IMR-90 (cell line): ENCODE results near the gene PTGR3. TPM values are rescaled to one million over a fixed set of nuclear protein-coding genes. Genes with fewer than 3 reads are reported as not detected.

ENCODE experiments used
- ATAC-seq: fragments of 200-7000 bp; cut with Tn5 transposase; 2 replicates; pipeline ENCODE4 v1.9.1; 2020; ENCODE audit warnings: low read depth, mild to moderate bottlenecking, moderate library complexity
- BruUV-seq: library from RNA; stranded (reverse); fragments of 400-500 nt; replicated peaks from 2 replicates; lab custom pipeline; 2021; lab: Mats Ljungman, UMichigan
- CTCF ChIA-PET: fragments of 300-600 bp; formaldehyde crosslinking; extraction: SDS; loops from one replicate; lab custom pipeline; 2021; ENCODE audit warnings: antibody characterized with exemption; lab: Yijun Ruan, JAX
- POLR2A ChIA-PET: fragments of 300-600 bp; sonication (Branson Sonifier 250); formaldehyde crosslinking; loops from one replicate; lab custom pipeline; 2022; ENCODE audit warnings: antibody characterized with exemption; ENCODE audit not compliant: unreplicated experiment; lab: Charles Lee
- DNase-seq: peaks from one replicate; pipeline ENCODE4 v3.0.0; 2013
- H2AFZ ChIP-seq: replicated peaks from 2 replicates; pipeline ENCODE3; 2013; ENCODE audit warnings: low read length, mild to moderate bottlenecking; ENCODE audit not compliant: poor library complexity
- H2AK5ac ChIP-seq: 2 replicates; pipeline ENCODE4 v1.6.1; 2013; ENCODE audit warnings: low read depth, low read length, inconsistent platforms
- H2AK9ac ChIP-seq: replicated peaks from 2 replicates; pipeline ENCODE3; 2013; ENCODE audit warnings: mild to moderate bottlenecking, low read depth, low read length, moderate library complexity; ENCODE audit not compliant: poor library complexity
- H2BK120ac ChIP-seq: 2 replicates; pipeline ENCODE4 v1.6.1; 2013; ENCODE audit warnings: low read depth, low read length, inconsistent platforms
- H2BK15ac ChIP-seq: 3 replicates; pipeline ENCODE4 v1.6.1; 2013; ENCODE audit warnings: low read depth, low read length, inconsistent platforms
- H2BK20ac ChIP-seq: 2 replicates; pipeline ENCODE4 v1.6.1; 2013; ENCODE audit warnings: low read depth, mild to moderate bottlenecking, inconsistent platforms, low read length, moderate library complexity
- H2BK5ac ChIP-seq: 2 replicates; pipeline ENCODE4 v1.6.1; 2013; ENCODE audit warnings: mild to moderate bottlenecking, low read depth, low read length, inconsistent platforms; ENCODE audit not compliant: poor library complexity, severe bottlenecking
- H3K14ac ChIP-seq: replicated peaks from 2 replicates; pipeline ENCODE4 v1.6.1; 2013; ENCODE audit warnings: low read depth, low read length, inconsistent platforms
- H3K18ac ChIP-seq: 2 replicates; pipeline ENCODE4 v1.6.1; 2013; ENCODE audit warnings: low read depth, low read length, control low read depth
- H3K23ac ChIP-seq: 2 replicates; pipeline ENCODE4 v1.6.1; 2013; ENCODE audit warnings: low read depth, low read length, inconsistent platforms
- H3K27ac ChIP-seq: 2 replicates; pipeline ENCODE4 v1.5.1; 2013; ENCODE audit warnings: mild to moderate bottlenecking, control low read depth, low read length; ENCODE audit not compliant: insufficient read depth
- H3K27me3 ChIP-seq: 2 replicates; pipeline ENCODE4 v1.6.1; 2013; ENCODE audit warnings: low read length; ENCODE audit not compliant: control insufficient read depth, insufficient read depth
- H3K36me3 ChIP-seq: 2 replicates; pipeline ENCODE4 v1.6.1; 2013; ENCODE audit warnings: low read length, mixed read lengths; ENCODE audit not compliant: control insufficient read depth, insufficient read depth
- H3K4ac ChIP-seq: 2 replicates; pipeline ENCODE4 v1.6.1; 2013; ENCODE audit warnings: low read depth, low read length, inconsistent platforms
- H3K4me1 ChIP-seq: 2 replicates; pipeline ENCODE4 v1.6.1; 2013; ENCODE audit warnings: low read length, mixed read lengths; ENCODE audit not compliant: control insufficient read depth, insufficient read depth
- H3K4me2 ChIP-seq: 2 replicates; pipeline ENCODE4 v1.6.1; 2013; ENCODE audit warnings: low read depth, mild to moderate bottlenecking, control low read depth, low read length, moderate library complexity
- H3K4me3 ChIP-seq: 2 replicates; pipeline ENCODE4 v1.5.1; 2013; ENCODE audit warnings: low read depth, mild to moderate bottlenecking, control low read depth, low read length, moderate library complexity; ENCODE audit not compliant: insufficient read depth
- H3K56ac ChIP-seq: 2 replicates; pipeline ENCODE4 v1.6.1; 2013; ENCODE audit warnings: low read length, inconsistent platforms; ENCODE audit not compliant: insufficient read depth; ENCODE audit errors: extremely low read depth
- H3K79me1 ChIP-seq, 2 experiments: 2 replicates each; pipeline ENCODE4 v1.6.1; 2013; ENCODE audit warnings: low read length in 2 of 2, inconsistent platforms in 1 of 2, low read depth in 1 of 2
- H3K9ac ChIP-seq: 2 replicates; pipeline ENCODE4 v1.6.1; 2013; ENCODE audit warnings: low read depth, low read length, control low read depth
- H3K9me1 ChIP-seq: 2 replicates; pipeline ENCODE4 v1.6.1; 2013; ENCODE audit warnings: low read length, inconsistent platforms; ENCODE audit not compliant: insufficient read depth
- H3K9me3 ChIP-seq: 2 replicates; pipeline ENCODE4 v1.6.1; 2013; ENCODE audit warnings: low read length; ENCODE audit not compliant: control insufficient read depth, insufficient read depth
- H4K20me1 ChIP-seq: 2 replicates; pipeline ENCODE4 v1.6.1; 2013; ENCODE audit warnings: low read length, inconsistent platforms; ENCODE audit not compliant: insufficient read depth
- H4K5ac ChIP-seq: 2 replicates; pipeline ENCODE4 v1.6.1; 2013; ENCODE audit warnings: mild to moderate bottlenecking, low read depth, low read length, control low read depth
- H4K8ac ChIP-seq, 2 experiments: 2 replicates each; pipeline ENCODE4 v1.6.1; 2013; ENCODE audit warnings: low read depth in 2 of 2, low read length in 2 of 2, control low read depth in 1 of 2, inconsistent platforms in 1 of 2
- H4K91ac ChIP-seq: 2 replicates; pipeline ENCODE4 v1.6.1; 2013; ENCODE audit warnings: low read depth, low read length, inconsistent platforms; ENCODE audit not compliant: insufficient read depth
- CEBPB ChIP-seq: IDR thresholded peaks from 2 replicates; pipeline ENCODE4 v1.6.1; 2012; ENCODE audit warnings: low read depth, low read length, improper control_type of control experiment
- CHD1 ChIP-seq: IDR thresholded peaks from 2 replicates; pipeline ENCODE4 v1.6.1; 2012; ENCODE audit warnings: low read depth, low read length, improper control_type of control experiment
- FOS ChIP-seq: fragments of 150-350 bp; IDR thresholded peaks from 2 replicates; pipeline ENCODE4 v1.6.1; 2016; ENCODE audit warnings: low read depth, low read length
- MAFK ChIP-seq: IDR thresholded peaks from 2 replicates; pipeline ENCODE4 v1.6.1; 2012; ENCODE audit warnings: low read depth, low read length, improper control_type of control experiment
- MAZ ChIP-seq: IDR thresholded peaks from 2 replicates; pipeline ENCODE4 v1.6.1; 2012; ENCODE audit warnings: low read depth, mild to moderate bottlenecking, low read length, improper control_type of control experiment, moderate library complexity, borderline replicate concordance
- MXI1 ChIP-seq: IDR thresholded peaks from 2 replicates; pipeline ENCODE4 v1.6.1; 2012; ENCODE audit warnings: low read depth, mild to moderate bottlenecking, low read length, moderate library complexity, borderline replicate concordance
- NFE2L2 ChIP-seq: fragments of 150-350 bp; IDR thresholded peaks from 2 replicates; pipeline ENCODE4 v1.6.1; 2016; ENCODE audit warnings: low read depth, mild to moderate bottlenecking, low read length
- POLR2A ChIP-seq: IDR thresholded peaks from 2 replicates; pipeline ENCODE4 v1.6.1; 2012; ENCODE audit warnings: mild to moderate bottlenecking, low read depth, low read length
- RAD21 ChIP-seq: IDR thresholded peaks from 2 replicates; pipeline ENCODE4 v1.6.1; 2012; ENCODE audit warnings: low read length, improper control_type of control experiment
- RCOR1 ChIP-seq: IDR thresholded peaks from 2 replicates; pipeline ENCODE4 v1.6.1; 2012; ENCODE audit warnings: mild to moderate bottlenecking, low read length, improper control_type of control experiment; ENCODE audit not compliant: insufficient replicate concordance
- RFX5 ChIP-seq: IDR thresholded peaks from 2 replicates; pipeline ENCODE4 v1.8.0; 2012; ENCODE audit warnings: low read depth, mild to moderate bottlenecking, low read length, moderate library complexity
- WGBS, 2 experiments: methylation state at CpG; one replicate each; pipeline versions ENCODE4 v1.1.5 to v1.1.7; 2013; ENCODE audit warnings: missing lambda C conversion rate in 2 of 2; ENCODE audit not compliant: insufficient read length in 1 of 2; ENCODE audit errors: extremely low coverage in 2 of 2; 5-methylcytosine and 5-hydroxymethylcytosine counted together
- dilution Hi-C: fragments of 300-500 bp; cut with HindIII; formaldehyde crosslinking; loops from one replicate; pipeline ENCODE4 v1.14.3; 2018; ENCODE audit warnings: low sequenced_read_pairs; ENCODE audit not compliant: unreplicated experiment
- in situ Hi-C: fragments of 300-500 bp; cut with MboI; formaldehyde crosslinking; loops from 3 replicates; pipeline ENCODE4 v1.14.3; 2019; ENCODE audit warnings: low sequenced_read_pairs, inconsistent platforms, mixed read lengths
- intact Hi-C: fragments of 100-400 bp; cut with micrococcal nuclease; formaldehyde crosslinking; loops from 2 replicates; pipeline ENCODE4 v1.10.0; 2022
- polyA plus RNA-seq, 3 experiments: library from polyadenylated mRNA; depleted of rRNA; stranded (reverse); fragments of >200 nt; gene quantifications; 2 replicates each; pipeline ENCODE4 v1.2.3, GENCODE V29; 2012; ENCODE audit warnings: low replicate concordance in 1 of 3
- total RNA-seq: library from RNA; depleted of rRNA; stranded (reverse); fragments of >200 nt; gene quantifications from 2 replicates; pipeline ENCODE4 v1.2.3, GENCODE V29; 2012
- TF ChIP-seq, protein P1 (sequence below): fragments of 150-350 bp; IDR thresholded peaks from 2 replicates; pipeline ENCODE4 v1.6.1; 2017; ENCODE audit warnings: mild to moderate bottlenecking, antibody characterized with exemption, low read length, low read depth
- TF ChIP-seq, protein P2 (sequence below): fragments of 150-350 bp; IDR thresholded peaks from 2 replicates; pipeline ENCODE4 v1.6.1; 2016; ENCODE audit warnings: low read depth, mild to moderate bottlenecking, low read length, moderate library complexity, borderline replicate concordance

PTGR3 gene
- total and polyA plus RNA-seq, 2 of the 4 experiments (the other 2 are of a cell fraction) = 16.1 to 26.4 TPM

DNA sequence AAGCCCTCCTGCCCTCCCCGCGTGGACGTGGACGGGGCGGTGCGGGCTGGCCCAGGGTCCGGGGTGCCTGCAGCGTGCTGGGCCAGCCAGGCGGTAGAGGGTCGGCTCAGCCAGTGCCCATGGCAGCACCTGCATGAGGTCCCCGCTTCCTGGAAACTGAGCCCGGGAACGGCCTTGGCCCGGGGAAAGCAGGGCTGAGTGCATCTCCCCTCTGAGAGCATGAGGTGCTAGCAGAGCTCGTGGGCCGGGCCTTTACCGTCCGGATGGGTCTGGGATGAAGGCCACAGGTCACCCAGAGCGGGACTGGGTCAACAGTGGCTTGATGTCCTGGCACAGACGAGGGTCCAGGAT, 41.5 kb upstream of the PTGR3 start:
- no peak overlapping the region for H2BK15ac ChIP-seq
- dilution Hi-C loops (no loop called here), in situ Hi-C loops (no loop called here), intact Hi-C loops (no loop called here)
- H2AK5ac ChIP-seq = no peak overlapping the region
- no peak overlapping the region for H3K23ac ChIP-seq
- no peak overlapping the region for H3K4me2 ChIP-seq
- H3K4me3 ChIP-seq = no peak overlapping the region
- H4K20me1 ChIP-seq = no peaks in the 10 kb centered on the region
- H3K27ac ChIP-seq = no peak overlapping the region
- H2BK5ac ChIP-seq = no peak overlapping the region
- H2BK120ac ChIP-seq = no peak overlapping the region
- H3K27me3 ChIP-seq = no peaks in the 10 kb centered on the region
- no peak overlapping the region for H3K18ac ChIP-seq
- peaks cover 16% of the 10 kb centered on the region for H3K4me1 ChIP-seq
- H3K9me1 ChIP-seq = peaks cover 11% of the 10 kb centered on the region; the same call in 1 of the 2 replicates
- no peak overlapping the region for H3K14ac ChIP-seq
- H2AFZ ChIP-seq = no peak overlapping the region
- H4K5ac ChIP-seq = no peak overlapping the region; the same call in 1 of the 2 replicates
- H3K79me1 ChIP-seq = peaks cover 16 to 40% of the 10 kb centered on the region in 2 experiments; a peak in 3 of 4 replicates
- 100% methylated on average over 9 of the region's 20 CpGs; no CpG with 5 or more reads in 1 of the 2 experiments for WGBS, 2 experiments
- TF ChIP-seq RFX5 = no peak
- no peak for TF ChIP-seq RCOR1
- no peak for TF ChIP-seq NFE2L2
- TF ChIP-seq, protein P1, sequence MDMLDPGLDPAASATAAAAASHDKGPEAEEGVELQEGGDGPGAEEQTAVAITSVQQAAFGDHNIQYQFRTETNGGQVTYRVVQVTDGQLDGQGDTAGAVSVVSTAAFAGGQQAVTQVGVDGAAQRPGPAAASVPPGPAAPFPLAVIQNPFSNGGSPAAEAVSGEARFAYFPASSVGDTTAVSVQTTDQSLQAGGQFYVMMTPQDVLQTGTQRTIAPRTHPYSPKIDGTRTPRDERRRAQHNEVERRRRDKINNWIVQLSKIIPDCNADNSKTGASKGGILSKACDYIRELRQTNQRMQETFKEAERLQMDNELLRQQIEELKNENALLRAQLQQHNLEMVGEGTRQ = no peak
- TF ChIP-seq MAZ = no peak
- no peak for TF ChIP-seq POLR2A
- no peak for TF ChIP-seq MAFK
- TF ChIP-seq FOS = no peak
- no peak for TF ChIP-seq CHD1
- TF ChIP-seq, protein P2, sequence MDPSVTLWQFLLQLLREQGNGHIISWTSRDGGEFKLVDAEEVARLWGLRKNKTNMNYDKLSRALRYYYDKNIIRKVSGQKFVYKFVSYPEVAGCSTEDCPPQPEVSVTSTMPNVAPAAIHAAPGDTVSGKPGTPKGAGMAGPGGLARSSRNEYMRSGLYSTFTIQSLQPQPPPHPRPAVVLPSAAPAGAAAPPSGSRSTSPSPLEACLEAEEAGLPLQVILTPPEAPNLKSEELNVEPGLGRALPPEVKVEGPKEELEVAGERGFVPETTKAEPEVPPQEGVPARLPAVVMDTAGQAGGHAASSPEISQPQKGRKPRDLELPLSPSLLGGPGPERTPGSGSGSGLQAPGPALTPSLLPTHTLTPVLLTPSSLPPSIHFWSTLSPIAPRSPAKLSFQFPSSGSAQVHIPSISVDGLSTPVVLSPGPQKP = no peak
- TF ChIP-seq MXI1 = no peak
- TF ChIP-seq CEBPB = no peak
- TF ChIP-seq RAD21 = no peak
- H4K8ac ChIP-seq = no peak overlapping the region
- ATAC-seq (no peak), DNase-seq (no peak)
- no peak overlapping the region for H2AK9ac ChIP-seq
- no peak overlapping the region for H3K56ac ChIP-seq
- ChIA-PET POLR2A (interaction anchor here (0.6 kb wide), 1 partner anchor 1030 kb away, joined by 3 read pairs; no protein-coding TSS in a partner anchor), CTCF (interaction anchor here (0.8 kb wide), 1 partner anchor 209 kb away, joined by 6 read pairs; no protein-coding TSS in a partner anchor)
- H3K36me3 ChIP-seq = no peaks in the 10 kb centered on the region
- no peak overlapping the region for H4K91ac ChIP-seq
- no peak overlapping the region for H3K4ac ChIP-seq
- H3K9ac ChIP-seq = no peak overlapping the region
- no peaks in the 10 kb centered on the region for H3K9me3 ChIP-seq
- H2BK20ac ChIP-seq = no peak overlapping the region
- no TSS peak for BruUV-seq
